Measurements from ENCODE around the gene ALS2CL. TPM values are rescaled to one million over a fixed set of nuclear protein-coding genes. Genes with fewer than 3 reads are reported as not detected.

ALS2CL gene
- total RNA-seq, 1 experiment from 2014 or later, result 16.4 TPM

DNA sequence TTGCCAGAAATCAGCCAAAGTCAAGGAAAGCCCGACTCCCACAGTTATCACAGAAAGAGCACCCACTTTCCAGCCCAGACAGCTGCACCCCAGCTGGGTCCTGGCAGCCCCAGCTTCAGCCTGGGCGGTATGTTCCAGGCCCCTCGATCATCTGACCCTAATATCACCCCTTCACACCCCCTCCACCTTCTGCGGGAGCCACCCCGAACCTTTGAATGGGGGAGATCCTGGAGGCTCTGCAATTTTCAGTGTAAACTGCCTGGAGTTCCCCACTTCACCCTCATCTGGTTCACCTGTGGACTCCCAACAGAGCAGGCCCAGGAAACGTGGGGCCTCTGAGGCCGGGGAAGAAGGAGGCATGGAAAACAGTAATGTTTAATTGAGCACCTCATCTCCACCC is 18.3 kb upstream of the ALS2CL start:
- no peaks in the 10 kb centered on the region for H3K79me2 ChIP-seq (ENCODE audit: insufficient read depth, low read length)
- intact Hi-C loops (cut with micrococcal nuclease), result no loop called here
- no peaks in the 10 kb centered on the region for H3K9me2 ChIP-seq (ENCODE audit: insufficient read depth)
- BruUV-seq (replicated peaks), result no TSS peak
- no peak for TF ChIP-seq RAD21 (IDR thresholded peaks at IDR 0.05; ENCODE audit: low read depth)
- no peak for TF ChIP-seq REST (IDR thresholded peaks at IDR 0.05; ENCODE audit: low read depth)
- no peak for TF ChIP-seq SRF (IDR thresholded peaks at IDR 0.05; ENCODE audit: low read depth)
- no peak for TF ChIP-seq JUND (IDR thresholded peaks at IDR 0.05)
- no peak for TF ChIP-seq ZBTB33 (IDR thresholded peaks at IDR 0.05; ENCODE audit: extremely low read depth, insufficient replicate concordance, low read length)
- no peak for TF ChIP-seq CEBPB (IDR thresholded peaks at IDR 0.05; ENCODE audit: low read depth)
- TF ChIP-seq YY1 (IDR thresholded peaks at IDR 0.05; ENCODE audit: extremely low read depth, insufficient replicate concordance, low read depth, low read length), result no peak
- no peak for TF ChIP-seq SIN3A (IDR thresholded peaks at IDR 0.05; ENCODE audit: low read depth)
- no peak for TF ChIP-seq CBX3 (IDR thresholded peaks at IDR 0.05; ENCODE audit: low read depth)
- TF ChIP-seq POLR2AphosphoS5 (IDR thresholded peaks at IDR 0.05; ENCODE audit: low read depth, low read length), result no peak
- TF ChIP-seq, protein P1, sequence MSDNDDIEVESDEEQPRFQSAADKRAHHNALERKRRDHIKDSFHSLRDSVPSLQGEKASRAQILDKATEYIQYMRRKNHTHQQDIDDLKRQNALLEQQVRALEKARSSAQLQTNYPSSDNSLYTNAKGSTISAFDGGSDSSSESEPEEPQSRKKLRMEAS (IDR thresholded peaks at IDR 0.05), result no peak
- no peak for TF ChIP-seq EZH2phosphoT487 (IDR thresholded peaks at IDR 0.05; ENCODE audit: borderline replicate concordance)
- TF ChIP-seq ZNF274 (IDR thresholded peaks at IDR 0.05; ENCODE audit: low read depth, low read length), result no peak
- TF ChIP-seq TCF7L2 (IDR thresholded peaks at IDR 0.05; ENCODE audit: borderline replicate concordance, extremely low read depth, insufficient read depth, insufficient read length), result no peak
- TF ChIP-seq, protein P2, sequence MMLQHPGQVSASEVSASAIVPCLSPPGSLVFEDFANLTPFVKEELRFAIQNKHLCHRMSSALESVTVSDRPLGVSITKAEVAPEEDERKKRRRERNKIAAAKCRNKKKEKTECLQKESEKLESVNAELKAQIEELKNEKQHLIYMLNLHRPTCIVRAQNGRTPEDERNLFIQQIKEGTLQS (IDR thresholded peaks at IDR 0.05), result no peak
- no peak for TF ChIP-seq ZFX (IDR thresholded peaks at IDR 0.05)
- TF ChIP-seq EGR1 (IDR thresholded peaks at IDR 0.05; ENCODE audit: low read depth), result no peak
- TF ChIP-seq, protein P3, sequence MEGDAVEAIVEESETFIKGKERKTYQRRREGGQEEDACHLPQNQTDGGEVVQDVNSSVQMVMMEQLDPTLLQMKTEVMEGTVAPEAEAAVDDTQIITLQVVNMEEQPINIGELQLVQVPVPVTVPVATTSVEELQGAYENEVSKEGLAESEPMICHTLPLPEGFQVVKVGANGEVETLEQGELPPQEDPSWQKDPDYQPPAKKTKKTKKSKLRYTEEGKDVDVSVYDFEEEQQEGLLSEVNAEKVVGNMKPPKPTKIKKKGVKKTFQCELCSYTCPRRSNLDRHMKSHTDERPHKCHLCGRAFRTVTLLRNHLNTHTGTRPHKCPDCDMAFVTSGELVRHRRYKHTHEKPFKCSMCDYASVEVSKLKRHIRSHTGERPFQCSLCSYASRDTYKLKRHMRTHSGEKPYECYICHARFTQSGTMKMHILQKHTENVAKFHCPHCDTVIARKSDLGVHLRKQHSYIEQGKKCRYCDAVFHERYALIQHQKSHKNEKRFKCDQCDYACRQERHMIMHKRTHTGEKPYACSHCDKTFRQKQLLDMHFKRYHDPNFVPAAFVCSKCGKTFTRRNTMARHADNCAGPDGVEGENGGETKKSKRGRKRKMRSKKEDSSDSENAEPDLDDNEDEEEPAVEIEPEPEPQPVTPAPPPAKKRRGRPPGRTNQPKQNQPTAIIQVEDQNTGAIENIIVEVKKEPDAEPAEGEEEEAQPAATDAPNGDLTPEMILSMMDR (IDR thresholded peaks at IDR 0.05 in 2 of 3, conservative IDR thresholded peaks at IDR 0.05 in 1 of 3; ENCODE audit: borderline replicate concordance in 1 of 3, insufficient read depth in 1 of 3, low read depth in 2 of 3, low read length in 2 of 3), result no peak
- TF ChIP-seq SP1 (IDR thresholded peaks at IDR 0.05; ENCODE audit: low read depth), result no peak
- POLR2A ChIA-PET, result no interaction called here
- RAD21 ChIA-PET (ENCODE audit: low non-redundant PET in 1 of 2, low total read pairs in 2 of 2, uncharacterized antibody in 2 of 2, unreplicated experiment in 2 of 2), result no interaction called here
- H3K36me3 ChIP-seq (ENCODE audit: control insufficient read depth in 1 of 2, insufficient read depth in 2 of 2, low read length in 2 of 2), result no peaks in the 10 kb centered on the region
- no peaks in the 10 kb centered on the region for H3K27me3 ChIP-seq (ENCODE audit: insufficient read depth, low read length)
- H3K9me3 ChIP-seq (ENCODE audit: control insufficient read depth in 1 of 2, insufficient read depth in 1 of 2, low read depth in 1 of 2, low read length in 2 of 2), result no peaks in the 10 kb centered on the region
- DNase-seq (ENCODE audit: low read depth, low spot score) (no peak), ATAC-seq (no peak)
- H2AFZ ChIP-seq (ENCODE audit: low read depth, low read length, poor library complexity, severe bottlenecking), result no peak overlapping the region
- no peak overlapping the region for H3K9ac ChIP-seq (ENCODE audit: low read length)
- H4K20me1 ChIP-seq (ENCODE audit: insufficient read depth), result no peaks in the 10 kb centered on the region
- H3K27ac ChIP-seq (ENCODE audit: low read depth, low read length), result no peak overlapping the region
- CTCF ChIA-PET, result no interaction called here
- peaks cover 0 to under 1% of the 10 kb centered on the region in 2 experiments; a peak in 1 of 4 replicates for H3K4me1 ChIP-seq (ENCODE audit: control insufficient read depth in 1 of 2, insufficient read depth in 2 of 2, low read length in 2 of 2)
- no peak overlapping the region for H3K4me3 ChIP-seq (replicated peaks in 1 of 2; ENCODE audit: low read depth in 1 of 2, low read length in 2 of 2)
- no peak overlapping the region for H3K4me2 ChIP-seq (ENCODE audit: low read length)

All from HCT116 (cell line).